SK-N-SH (cell line): ENCODE data around the gene SGO2. TPM values are rescaled to one million over a fixed set of nuclear protein-coding genes. Genes with fewer than 3 reads are reported as not detected.

Source experiments
- CTCF ChIA-PET: fragments of 300-600, 350-600 bp; formaldehyde crosslinking; extraction: SDS; loops from one replicate; lab custom pipeline; 2021; lab: Yijun Ruan, JAX
- POLR2A ChIA-PET: fragments of 350-600 bp; sonication (Branson Sonifier 250); formaldehyde crosslinking; extraction: SDS; loops from one replicate; lab custom pipeline; 2020; ENCODE audit warnings: antibody characterized with exemption, inconsistent platforms; lab: Yijun Ruan, JAX
- DNase-seq: peaks from one replicate; pipeline ENCODE4 v3.0.0; 2012
- H2AFZ ChIP-seq: fragments of 200-600 bp; sonication (generic); 2 replicates; pipeline ENCODE4 v1.8.1; 2016; ENCODE audit warnings: antibody characterized with exemption, mild to moderate bottlenecking, low read depth
- H3F3A ChIP-seq: fragments of 200-600 bp; sonication (generic); replicated peaks from 2 replicates; pipeline ENCODE3; 2016; ENCODE audit warnings: antibody characterized with exemption, mild to moderate bottlenecking; ENCODE audit not compliant: insufficient read depth
- H3K27ac ChIP-seq, 2 experiments: fragments of 200-500 bp in 1 of 2; fragments of 200-600 bp in 1 of 2; sonication (Bioruptor generic) in 1 of 2; sonication (generic), shearing (Covaris generic) in 1 of 2; 2 replicates each; pipeline versions ENCODE4 v1.5.1 to v1.6.1; 2014 to 2016; ENCODE audit warnings: low read depth in 2 of 2, inconsistent platforms in 1 of 2, low read length in 1 of 2, mild to moderate bottlenecking in 1 of 2, mixed read lengths in 1 of 2
- H3K27me3 ChIP-seq: fragments of 200-600 bp; sonication (generic), shearing (Covaris generic); 2 replicates; pipeline ENCODE4 v1.6.1; 2016; ENCODE audit warnings: mixed run types; ENCODE audit not compliant: insufficient read depth
- H3K36me3 ChIP-seq, 2 experiments: fragments of 200-500 bp in 1 of 2; fragments of 200-600 bp in 1 of 2; sonication (Bioruptor generic) in 1 of 2; sonication (generic) in 1 of 2; replicated peaks in 1 of 2; 2 replicates each; pipeline versions ENCODE3 to v1.5.1; 2014 to 2016; ENCODE audit warnings: low read length in 1 of 2, mild to moderate bottlenecking in 1 of 2; ENCODE audit not compliant: insufficient read depth in 2 of 2, control insufficient read depth in 1 of 2
- H3K4me1 ChIP-seq, 2 experiments: fragments of 200-500 bp in 1 of 2; fragments of 200-600 bp in 1 of 2; sonication (Bioruptor generic) in 1 of 2; sonication (generic), shearing (Covaris generic) in 1 of 2; 2 replicates each; pipeline versions ENCODE4 v1.5.1 to v1.6.1; 2014 to 2016; ENCODE audit warnings: low read depth in 1 of 2, low read length in 1 of 2, mixed run types in 1 of 2; ENCODE audit not compliant: insufficient read depth in 2 of 2, control insufficient read depth in 1 of 2
- H3K4me2 ChIP-seq: fragments of 200-600 bp; sonication (generic), shearing (Covaris generic); 2 replicates; pipeline ENCODE4 v1.6.1; 2017; ENCODE audit warnings: mixed run types
- H3K4me3 ChIP-seq, 2 experiments: fragments of 200-500 bp in 1 of 2; fragments of 200-600 bp in 1 of 2; sonication (Bioruptor generic) in 1 of 2; sonication (generic), shearing (Covaris generic) in 1 of 2; 2 replicates each; pipeline versions ENCODE4 v1.5.1 to v1.8.1; 2014 to 2016; ENCODE audit warnings: low read depth in 2 of 2, inconsistent platforms in 1 of 2, low read length in 1 of 2, mild to moderate bottlenecking in 1 of 2, mixed read lengths in 1 of 2, moderate library complexity in 1 of 2
- H3K79me2 ChIP-seq: fragments of 200-600 bp; sonication (generic); 2 replicates; pipeline ENCODE4 v1.8.1; 2017; ENCODE audit warnings: mild to moderate bottlenecking; ENCODE audit not compliant: insufficient read depth
- H3K9ac ChIP-seq: fragments of 200-600 bp; sonication (generic); 2 replicates; pipeline ENCODE4 v1.6.1; 2017; ENCODE audit warnings: mixed run types
- H3K9me2 ChIP-seq: fragments of 200-600 bp; sonication (generic); 2 replicates; pipeline ENCODE4 v1.6.1; 2017; ENCODE audit warnings: mixed run types
- H3K9me3 ChIP-seq: fragments of 200-600 bp; sonication (generic); 2 replicates; pipeline ENCODE4 v1.6.1; 2017; ENCODE audit warnings: mixed run types, mild to moderate bottlenecking, moderate library complexity
- H4K20me1 ChIP-seq: fragments of 200-600 bp; sonication (generic); 2 replicates; pipeline ENCODE4 v1.6.1; 2017; ENCODE audit warnings: mild to moderate bottlenecking, mixed run types; ENCODE audit not compliant: insufficient read depth
- EP300 ChIP-seq, 2 experiments: IDR thresholded peaks; 2 replicates each; pipeline versions ENCODE4 v1.4.0 to v1.6.1; 2012; ENCODE audit warnings: borderline replicate concordance in 1 of 2, low read depth in 1 of 2, low read length in 1 of 2
- FOXM1 ChIP-seq: IDR thresholded peaks from 2 replicates; pipeline ENCODE4 v1.4.0; 2012; ENCODE audit warnings: low read depth, mild to moderate bottlenecking
- GATA2 ChIP-seq: sonication (generic); formaldehyde crosslinking; IDR thresholded peaks from 2 replicates; pipeline ENCODE4 v1.5.0; 2020; ENCODE audit warnings: mild to moderate bottlenecking, missing genetic modification reagents
- MXI1 ChIP-seq: IDR thresholded peaks from 2 replicates; pipeline ENCODE4 v1.6.1; 2012; ENCODE audit warnings: mild to moderate bottlenecking, low read depth, low read length, improper control_type of control experiment
- RAD21 ChIP-seq: IDR thresholded peaks from 2 replicates; pipeline ENCODE4 v1.6.1; 2012; ENCODE audit warnings: mild to moderate bottlenecking, low read length
- REST ChIP-seq: IDR thresholded peaks from 2 replicates; pipeline ENCODE4 v1.6.1; 2012; ENCODE audit warnings: mild to moderate bottlenecking, low read depth, low read length, moderate library complexity
- RFX5 ChIP-seq: IDR thresholded peaks from 2 replicates; pipeline ENCODE4 v1.6.1; 2012; ENCODE audit warnings: mild to moderate bottlenecking, improper control_type of control experiment, low read length
- SIN3A ChIP-seq: IDR thresholded peaks from 2 replicates; pipeline ENCODE4 v1.6.1; 2012; ENCODE audit warnings: low read depth, mild to moderate bottlenecking, low read length, moderate library complexity, borderline replicate concordance
- TAF1 ChIP-seq: IDR thresholded peaks from 2 replicates; pipeline ENCODE4 v1.6.1; 2012; ENCODE audit warnings: low read depth, mild to moderate bottlenecking, low read length, moderate library complexity, borderline replicate concordance
- WGBS: methylation state at CpG from one replicate; pipeline ENCODE4 v1.1.6; 2017; ENCODE audit warnings: low lambda C conversion rate; 5-methylcytosine and 5-hydroxymethylcytosine counted together
- polyA plus RNA-seq, 3 experiments: library from polyadenylated mRNA; depleted of rRNA; stranded (reverse); fragments of >200 nt; gene quantifications; 2 replicates each; pipeline ENCODE4 v1.2.3, GENCODE V29; 2012
- TF ChIP-seq, protein P1 (sequence below): fragments of 200-600 bp; sonication (generic); IDR thresholded peaks from 2 replicates; pipeline ENCODE4 v1.6.1; 2017; ENCODE audit warnings: antibody characterized with exemption, mild to moderate bottlenecking, moderate library complexity

The SGO2 gene
- polyA plus RNA-seq, 1 of the 3 experiments (the other 2 are of a cell fraction): 2.8 TPM

- TF ChIP-seq TAF1 (no peak), REST (no peak), EP300 (IDR thresholded peaks at IDR 0.05; ENCODE audit: borderline replicate concordance in 1 of 2, low read depth in 1 of 2, low read length in 1 of 2) (no peak), RFX5 (no peak), MXI1 (no peak), SIN3A (no peak)
- TF ChIP-seq, protein P1, sequence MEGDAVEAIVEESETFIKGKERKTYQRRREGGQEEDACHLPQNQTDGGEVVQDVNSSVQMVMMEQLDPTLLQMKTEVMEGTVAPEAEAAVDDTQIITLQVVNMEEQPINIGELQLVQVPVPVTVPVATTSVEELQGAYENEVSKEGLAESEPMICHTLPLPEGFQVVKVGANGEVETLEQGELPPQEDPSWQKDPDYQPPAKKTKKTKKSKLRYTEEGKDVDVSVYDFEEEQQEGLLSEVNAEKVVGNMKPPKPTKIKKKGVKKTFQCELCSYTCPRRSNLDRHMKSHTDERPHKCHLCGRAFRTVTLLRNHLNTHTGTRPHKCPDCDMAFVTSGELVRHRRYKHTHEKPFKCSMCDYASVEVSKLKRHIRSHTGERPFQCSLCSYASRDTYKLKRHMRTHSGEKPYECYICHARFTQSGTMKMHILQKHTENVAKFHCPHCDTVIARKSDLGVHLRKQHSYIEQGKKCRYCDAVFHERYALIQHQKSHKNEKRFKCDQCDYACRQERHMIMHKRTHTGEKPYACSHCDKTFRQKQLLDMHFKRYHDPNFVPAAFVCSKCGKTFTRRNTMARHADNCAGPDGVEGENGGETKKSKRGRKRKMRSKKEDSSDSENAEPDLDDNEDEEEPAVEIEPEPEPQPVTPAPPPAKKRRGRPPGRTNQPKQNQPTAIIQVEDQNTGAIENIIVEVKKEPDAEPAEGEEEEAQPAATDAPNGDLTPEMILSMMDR: no peak
These were observed 19.3 kb upstream of the SGO2 start (continued) for GRCh38 chr2:200506679-200507078.

- H3F3A ChIP-seq: no peaks in the 10 kb centered on the region
- TF ChIP-seq GATA2 (CRISPR knock-in tag) (no peak), RAD21 (no peak), FOXM1 (no peak), REST (no peak)
- no peaks in the 10 kb centered on the region for H3K27me3 ChIP-seq
- WGBS: 75% methylated on average over 2 of the region's 2 CpGs
- no peaks in the 10 kb centered on the region for H3K9me3 ChIP-seq
- H3K4me2 ChIP-seq: no peak overlapping the region
- H4K20me1 ChIP-seq: no peaks in the 10 kb centered on the region
- H2AFZ ChIP-seq: no peak overlapping the region
- H3K79me2 ChIP-seq: peaks cover 10% of the 10 kb centered on the region; the same call in 1 of the 2 replicates
- no peaks in the 10 kb centered on the region for H3K9me2 ChIP-seq
- ChIA-PET POLR2A (no interaction called here), CTCF (interaction anchor here (1.0 to 1.2 kb wide), 3 partner anchors 21 to 533 kb away, joined by 3 to 5 read pairs (median 4); no protein-coding TSS in a partner anchor)
- H3K36me3 ChIP-seq: peaks cover 11 to 19% of the 10 kb centered on the region in 2 experiments
- H3K9ac ChIP-seq: no peak overlapping the region
- H3K4me3 ChIP-seq: no peak overlapping the region
- H3K27ac ChIP-seq: no peak overlapping the region
- no peak for DNase-seq
- peaks cover 5 to 11% of the 10 kb centered on the region in 2 experiments; a peak in 2 of 4 replicates for H3K4me1 ChIP-seq
These were observed 18.8 kb upstream of the SGO2 start for GRCh38 chr2:200507179-200507578.
